HG02973 (cell line): Measurements from ENCODE around the gene LEP.
"Not testable (repeated sequence)": the region's sequence is repeated elsewhere in the genome, so short reads cannot be mapped to it uniquely, and the experiment has no call there.

ENCODE experiments used
- ATAC-seq: cut with Tn5 transposase; IDR thresholded peaks from one replicate; pipeline ENCODE4 v1.9.1; 2021; ENCODE audit warnings: moderate library complexity; ENCODE audit not compliant: unreplicated experiment

LEP gene

GRCh38 chr7:128271471-128271941, 30.4 kb downstream of the LEP start:
- ATAC-seq: no peak

DNA sequence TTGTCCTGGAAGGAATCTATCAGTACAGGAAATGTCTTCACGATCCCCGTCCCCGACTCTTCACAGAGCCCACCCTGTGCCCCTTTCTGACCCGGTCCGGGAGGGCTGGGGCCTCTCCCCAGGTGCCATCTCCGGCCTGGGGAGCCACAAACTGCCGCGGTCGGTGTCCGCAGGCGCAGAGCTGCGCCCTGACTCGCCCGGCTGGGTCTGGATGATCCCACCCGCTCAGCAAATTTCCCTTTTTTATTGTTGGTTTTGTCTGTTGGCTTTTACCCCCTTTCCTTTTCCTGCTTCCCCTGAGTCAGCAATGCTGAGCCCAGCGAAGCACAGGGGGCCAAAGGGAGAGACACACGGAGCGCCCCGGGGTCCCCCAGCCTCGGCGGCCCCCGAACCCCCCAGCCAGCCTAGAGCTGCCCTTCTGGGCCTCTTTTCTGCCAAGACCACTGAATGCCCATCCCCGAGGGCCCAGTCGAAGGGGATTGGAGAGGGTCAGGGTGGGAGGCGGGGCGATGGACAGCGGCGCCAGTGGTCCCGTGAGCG, 30.9 kb downstream of the LEP start:
- ATAC-seq: no peak

- no peak for ATAC-seq
Observed at GRCh38 chr7:128274246-128274883, 33.3 kb downstream of the LEP start.

DNA sequence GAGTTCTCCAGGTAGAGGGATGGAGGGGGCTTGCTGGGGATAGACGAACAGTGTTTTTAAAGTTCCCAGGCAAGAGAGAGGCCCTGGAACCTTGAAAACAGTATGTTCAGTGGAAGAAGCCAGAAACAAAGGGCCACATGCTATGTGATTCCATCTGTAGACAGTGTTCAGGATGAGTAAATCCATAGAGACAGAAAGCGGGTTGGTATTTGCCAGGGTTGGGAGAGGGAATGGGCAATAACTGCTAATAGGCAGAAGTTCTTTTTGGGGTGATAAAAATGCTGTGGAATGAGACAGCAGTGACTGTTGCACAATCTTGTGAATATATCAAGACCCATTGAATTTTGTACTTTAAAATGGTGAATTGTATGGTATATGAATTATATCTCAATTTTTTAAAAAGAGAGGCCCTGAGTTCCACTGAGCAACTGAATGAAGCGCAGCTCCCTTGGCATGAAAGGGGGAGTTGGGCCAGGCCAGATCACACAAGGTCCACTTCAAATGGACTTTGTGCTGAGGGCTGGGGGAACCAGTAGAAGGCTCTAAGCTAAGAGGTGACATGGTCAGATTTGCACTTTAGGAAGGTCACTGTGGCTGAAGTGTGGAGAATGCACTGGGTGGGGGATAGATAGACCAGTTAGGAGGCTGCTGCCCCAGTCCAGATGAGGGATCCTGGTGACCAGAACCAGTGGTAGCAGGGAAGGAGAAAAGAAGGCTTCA, 34.0 kb downstream of the LEP start:
- no peak for ATAC-seq

GRCh38 chr7:128275681-128276080, 34.6 kb downstream of the LEP start:
- no peak for ATAC-seq

- no peak for ATAC-seq
Observed at GRCh38 chr7:128278366-128278765, 37.3 kb downstream of the LEP start.

- no peak for ATAC-seq
Observed at GRCh38 chr7:128279124-128279713, 38.1 kb downstream of the LEP start.

GRCh38 chr7:128280451-128280850, 39.4 kb downstream of the LEP start:
- not testable (repeated sequence) for ATAC-seq

GRCh38 chr7:128281605-128282380, 40.7 kb downstream of the LEP start:
- no peak for ATAC-seq

DNA sequence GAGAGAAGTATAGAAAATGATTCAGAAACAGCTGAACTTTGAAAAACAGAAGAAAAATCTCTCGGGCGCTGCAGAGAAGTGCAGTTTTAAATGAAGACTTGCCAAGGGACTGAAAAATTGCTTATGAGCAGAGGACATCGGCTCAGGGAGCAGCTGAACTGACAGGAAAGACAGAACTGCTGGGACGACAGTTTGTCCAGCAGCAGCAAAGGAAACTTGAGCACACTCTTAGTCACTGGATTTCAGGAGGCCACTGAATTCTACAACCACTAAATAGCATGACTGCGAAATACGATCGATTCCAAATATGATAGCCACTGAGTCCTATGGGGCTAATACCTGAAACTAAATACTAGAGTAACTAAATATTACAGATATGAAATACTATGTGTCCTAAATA, 43.0 kb downstream of the LEP start:
- no peak for ATAC-seq

DNA sequence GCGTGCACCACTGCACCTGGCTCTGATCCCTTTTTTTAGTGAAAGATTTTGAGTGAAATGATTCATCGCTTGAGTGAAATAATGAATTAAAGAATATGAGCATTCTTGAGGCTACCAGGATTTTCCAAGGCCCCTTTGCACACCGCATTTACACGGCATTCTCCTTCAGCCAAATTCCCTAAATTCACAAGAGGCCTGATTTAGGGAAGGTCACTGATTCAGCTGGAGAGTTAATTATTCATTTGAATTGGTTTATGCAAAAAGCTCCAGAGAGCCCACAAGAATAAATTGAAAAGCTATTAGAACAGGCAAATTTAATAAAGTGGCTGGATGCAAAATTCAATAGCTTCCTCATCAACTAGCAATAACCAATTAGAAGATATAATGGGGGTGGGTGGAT, 46.5 kb downstream of the LEP start:
- no peak for ATAC-seq

- not testable (repeated sequence) for ATAC-seq
Observed at GRCh38 chr7:128298004-128298403, 56.9 kb downstream of the LEP start.

DNA sequence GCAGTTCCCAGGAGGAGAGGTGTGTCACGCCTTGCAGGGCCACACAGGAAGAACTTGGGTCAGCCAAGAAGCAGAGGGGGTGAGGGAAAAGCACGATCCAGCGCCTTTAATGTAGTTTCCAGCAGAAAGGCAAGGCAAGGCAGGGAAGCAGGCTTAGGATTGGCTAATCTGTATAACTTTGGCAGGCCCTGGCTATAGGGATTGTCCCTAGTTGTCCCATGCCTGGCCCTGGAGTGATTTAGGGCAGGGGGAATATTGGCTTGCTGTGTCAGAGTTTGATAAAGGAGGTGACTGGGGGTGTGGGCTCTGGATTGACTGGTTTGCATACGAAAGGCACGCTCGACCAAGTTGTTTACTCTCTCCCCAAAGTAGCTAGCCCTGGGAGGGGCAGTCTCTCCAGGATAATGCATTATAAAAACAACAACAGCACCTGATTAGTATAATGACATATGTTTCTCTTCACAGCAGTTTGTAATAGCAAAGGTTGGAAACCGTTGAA, 58.1 kb downstream of the LEP start:
- no peak for ATAC-seq

GRCh38 chr7:128302139-128302538, 61.1 kb downstream of the LEP start:
- no peak for ATAC-seq

DNA sequence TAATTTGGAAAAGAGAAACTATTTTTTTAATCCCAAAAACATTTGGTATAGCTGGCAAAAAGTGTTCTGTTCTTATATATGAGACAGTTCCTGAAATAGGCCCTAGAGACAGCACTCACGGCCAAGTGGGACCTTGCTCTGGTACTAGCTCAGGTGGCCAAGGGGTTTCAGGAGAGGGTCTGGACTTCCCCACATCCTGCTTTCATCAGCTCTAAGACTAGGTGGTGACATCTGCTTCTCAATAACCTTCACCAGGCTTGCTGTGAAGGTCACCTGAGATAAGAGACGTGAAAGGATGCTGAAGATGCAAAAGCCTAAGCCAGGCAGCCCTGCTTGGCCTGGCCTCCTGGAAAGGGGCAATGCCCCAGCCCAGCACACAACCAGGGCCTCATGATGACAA, 62.1 kb downstream of the LEP start:
- ATAC-seq: no peak

- ATAC-seq: no peak
Observed at GRCh38 chr7:128303643-128304042, 62.6 kb downstream of the LEP start.

- ATAC-seq: no peak
Observed at GRCh38 chr7:128304212-128304611, 63.1 kb downstream of the LEP start.

GRCh38 chr7:128307061-128307460, 66.0 kb downstream of the LEP start:
- ATAC-seq: no peak
